Rectal smooth muscle tissue (tissue), 1 donor: ENCODE measurements around the gene MAEA.

Experiments
- H3K27ac ChIP-seq: one replicate; pipeline ENCODE4 v1.7.0; 2013; ENCODE audit warnings: low read depth, low read length, inconsistent platforms
- H3K27me3 ChIP-seq: one replicate; pipeline ENCODE4 v1.7.0; 2013; ENCODE audit warnings: low read length; ENCODE audit not compliant: control insufficient read depth, insufficient read depth
- H3K36me3 ChIP-seq: one replicate; pipeline ENCODE4 v1.7.0; 2013; ENCODE audit warnings: low read length; ENCODE audit not compliant: control insufficient read depth, insufficient read depth
- H3K4me1 ChIP-seq: one replicate; pipeline ENCODE4 v1.7.0; 2013; ENCODE audit warnings: low read length; ENCODE audit not compliant: control insufficient read depth, insufficient read depth
- H3K4me3 ChIP-seq: one replicate; pipeline ENCODE4 v1.7.0; 2013; ENCODE audit warnings: low read length
- H3K9ac ChIP-seq: one replicate; pipeline ENCODE4 v1.7.0; 2013; ENCODE audit warnings: low read length

The MAEA gene

GRCh38 chr4:1274871-1275270, 14.8 kb upstream of the MAEA start:
- H3K36me3 ChIP-seq = no peaks in the 10 kb centered on the region
- no peaks in the 10 kb centered on the region for H3K27me3 ChIP-seq
- no peaks in the 10 kb centered on the region for H3K4me1 ChIP-seq
- no peak overlapping the region for H3K27ac ChIP-seq
- no peak overlapping the region for H3K9ac ChIP-seq
- no peak overlapping the region for H3K4me3 ChIP-seq

DNA sequence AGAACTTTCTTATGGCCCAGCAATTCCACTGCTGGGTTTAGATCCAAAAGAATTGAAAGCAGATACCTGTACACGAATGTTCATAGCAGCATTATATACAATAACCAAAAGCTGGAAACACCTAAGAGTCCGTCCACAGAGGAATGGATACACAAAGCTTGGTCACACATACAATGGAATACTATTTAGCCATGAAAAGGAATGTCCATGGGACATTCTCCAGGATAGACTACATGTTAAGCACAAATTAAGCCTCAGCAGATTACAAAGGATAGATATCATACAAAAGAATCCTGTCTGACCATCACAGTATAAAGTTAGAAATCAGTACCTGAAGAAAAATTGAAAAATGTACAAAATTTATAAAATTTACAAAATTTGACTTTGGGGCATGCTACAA, 12.7 kb upstream of the MAEA start:
- Histone ChIP-seq H3K4me3 (no peak overlapping the region), H3K36me3 (no peaks in the 10 kb centered on the region), H3K27ac (no peak overlapping the region), H3K9ac (no peak overlapping the region), H3K27me3 (no peaks in the 10 kb centered on the region), H3K4me1 (no peaks in the 10 kb centered on the region)

DNA sequence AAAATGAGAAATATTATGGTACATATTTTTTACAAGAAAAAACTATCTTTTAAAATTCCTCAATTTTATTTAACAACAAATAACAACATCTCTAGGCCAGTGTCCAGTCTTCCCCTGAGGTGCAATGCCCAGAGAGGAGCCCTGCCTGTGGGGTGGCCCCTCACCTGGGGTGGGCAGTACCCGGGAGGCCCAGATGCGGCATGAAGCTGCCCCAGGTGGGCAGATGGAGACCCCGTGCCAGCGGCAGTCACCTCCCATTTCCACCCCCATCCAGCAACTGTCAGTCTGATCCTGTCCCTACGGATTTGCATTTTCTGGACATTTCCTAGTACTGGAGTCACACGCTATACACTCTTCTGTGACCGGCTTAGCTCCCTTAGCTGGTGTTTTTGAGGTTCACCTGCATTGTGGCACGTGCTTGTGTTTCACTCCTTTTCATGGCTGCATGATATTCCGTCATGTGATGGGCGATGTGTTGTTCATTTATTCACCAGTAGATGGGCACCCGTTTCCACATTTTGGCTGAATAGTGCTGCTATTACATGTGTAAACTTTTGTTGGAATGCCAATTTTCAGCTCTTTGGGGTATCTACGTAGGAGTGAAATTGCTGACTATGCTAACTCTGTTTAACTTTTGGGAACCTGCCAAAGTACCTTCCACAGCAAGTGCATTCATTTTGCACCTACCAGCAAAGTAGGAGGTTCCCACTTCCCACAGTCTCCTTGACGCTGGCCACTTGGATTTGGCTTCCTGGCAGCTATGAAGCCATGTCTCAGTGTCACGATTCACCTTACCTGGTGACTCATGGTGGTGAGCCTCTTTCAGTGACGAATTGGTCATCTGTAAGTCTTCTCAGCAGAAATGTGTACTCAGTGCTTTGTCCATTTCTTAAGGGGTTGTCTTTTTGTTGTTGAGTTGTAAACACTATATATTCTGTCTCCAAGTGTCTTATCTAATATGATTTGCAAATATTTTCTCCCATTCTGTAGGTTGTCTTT, 11.7 kb upstream of the MAEA start:
- Histone ChIP-seq H3K4me1 (no peaks in the 10 kb centered on the region), H3K36me3 (no peaks in the 10 kb centered on the region), H3K9ac (no peak overlapping the region), H3K27me3 (no peaks in the 10 kb centered on the region), H3K27ac (no peak overlapping the region), H3K4me3 (no peak overlapping the region)

- no peaks in the 10 kb centered on the region for H3K4me1 ChIP-seq
- H3K27me3 ChIP-seq = no peaks in the 10 kb centered on the region
- H3K36me3 ChIP-seq = no peaks in the 10 kb centered on the region
- H3K9ac ChIP-seq = no peak overlapping the region
- H3K4me3 ChIP-seq = no peak overlapping the region
- no peak overlapping the region for H3K27ac ChIP-seq
These were observed 10.4 kb upstream of the MAEA start for GRCh38 chr4:1279253-1279652.

DNA sequence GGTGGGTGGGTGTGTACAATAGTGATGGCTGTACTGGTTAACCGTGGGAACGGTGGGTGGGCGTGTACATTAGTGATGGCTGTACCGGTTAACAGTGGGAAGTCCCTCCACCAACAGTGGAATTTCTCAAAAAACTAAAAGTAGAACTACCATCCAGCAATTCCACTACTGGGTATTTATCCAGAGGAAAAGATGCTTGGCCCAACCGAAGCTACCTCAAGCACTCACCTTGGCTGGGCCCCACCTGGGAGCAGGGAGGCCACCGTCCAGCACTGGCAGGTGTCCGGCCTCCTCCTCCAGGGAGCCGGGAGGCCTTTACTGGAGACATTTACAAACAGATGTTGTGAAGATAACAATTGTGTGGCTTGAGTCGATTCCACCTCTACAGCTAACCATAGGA, 6.0 kb upstream of the MAEA start:
- Histone ChIP-seq H3K36me3 (no peaks in the 10 kb centered on the region), H3K9ac (no peak overlapping the region), H3K4me3 (no peak overlapping the region), H3K27ac (no peak overlapping the region), H3K27me3 (no peaks in the 10 kb centered on the region), H3K4me1 (peaks cover under 1% of the 10 kb centered on the region)

DNA sequence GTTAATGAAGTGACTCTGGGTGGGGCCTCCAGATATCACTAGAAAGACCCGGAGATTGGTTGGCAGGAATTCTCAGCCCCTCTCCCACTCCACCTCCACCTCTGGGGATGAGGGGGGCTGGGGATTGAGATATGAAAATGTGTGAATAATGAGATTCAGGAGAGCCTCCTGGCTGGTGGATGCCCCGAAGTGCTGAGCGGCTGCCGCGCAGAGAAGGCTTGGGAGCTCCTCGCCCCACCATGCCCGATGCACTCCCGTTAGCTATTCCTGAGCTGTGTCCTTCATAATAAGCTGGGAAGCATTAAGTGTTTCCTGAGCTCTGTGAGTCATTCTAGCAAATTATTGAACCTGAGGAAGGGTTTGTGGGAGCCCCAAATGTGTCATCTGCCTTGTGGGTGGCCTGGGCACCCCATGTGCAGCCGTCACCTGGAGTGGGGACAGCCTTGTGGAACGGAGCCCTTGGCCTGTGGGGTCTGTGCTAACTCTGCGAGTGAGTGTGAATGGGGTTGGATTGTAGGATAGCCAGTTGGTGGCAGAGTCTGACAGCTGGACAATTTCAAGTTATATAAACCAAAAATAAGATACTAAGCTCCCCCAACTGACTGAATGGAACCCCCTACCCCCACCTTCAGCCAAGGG, 4.4 kb upstream of the MAEA start:
- no peak overlapping the region for H3K4me3 ChIP-seq
- H3K27ac ChIP-seq = no peak overlapping the region
- no peaks in the 10 kb centered on the region for H3K36me3 ChIP-seq
- H3K27me3 ChIP-seq = no peaks in the 10 kb centered on the region
- H3K4me1 ChIP-seq = peaks cover 6% of the 10 kb centered on the region
- no peak overlapping the region for H3K9ac ChIP-seq

GRCh38 chr4:1285790-1286553, 3.7 kb upstream of the MAEA start:
- no peaks in the 10 kb centered on the region for H3K27me3 ChIP-seq

GRCh38 chr4:1288786-1289185, 905 bp upstream of the MAEA start:
- Histone ChIP-seq H3K4me3 (peak overlapping the region; percentile 84), H3K9ac (no peak overlapping the region), H3K27ac (peak overlapping the region; percentile 56), H3K27me3 (no peaks in the 10 kb centered on the region), H3K36me3 (no peaks in the 10 kb centered on the region), H3K4me1 (peaks cover 14% of the 10 kb centered on the region)

More at GRCh38 chr4:1285790-1286553, 3.7 kb upstream of the MAEA start:
- Histone ChIP-seq H3K4me3 (no peak overlapping the region), H3K9ac (no peak overlapping the region), H3K36me3 (no peaks in the 10 kb centered on the region), H3K4me1 (peaks cover 9% of the 10 kb centered on the region), H3K27ac (no peak overlapping the region)

GRCh38 chr4:1290165-1290977, 680 bp downstream of the MAEA start:
- no peaks in the 10 kb centered on the region for H3K27me3 ChIP-seq

DNA sequence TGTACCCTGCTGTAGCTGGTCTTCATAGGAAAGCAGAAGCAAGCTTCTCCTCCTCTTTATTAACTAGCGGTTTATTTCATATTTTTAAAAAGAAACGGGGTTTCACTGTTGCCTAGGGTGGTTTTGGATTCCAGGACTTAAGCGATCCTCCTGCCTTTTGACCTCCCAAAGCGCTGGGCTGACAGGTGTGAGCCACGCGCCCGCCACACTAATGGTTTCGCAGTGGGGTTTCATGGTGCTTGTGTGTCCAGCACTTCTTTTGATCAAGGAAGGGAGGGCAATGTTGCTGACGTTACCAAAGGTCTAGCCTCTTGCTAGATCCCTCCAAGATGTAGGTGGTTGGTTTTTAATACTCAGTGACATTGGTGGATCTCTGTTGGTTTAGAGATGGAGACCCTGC, 1.4 kb downstream of the MAEA start:
- no peak overlapping the region for H3K9ac ChIP-seq
- peaks cover 18% of the 10 kb centered on the region for H3K4me1 ChIP-seq
- no peaks in the 10 kb centered on the region for H3K27me3 ChIP-seq
- H3K36me3 ChIP-seq = no peaks in the 10 kb centered on the region
- H3K4me3 ChIP-seq = peak overlapping the region; percentile 91
- H3K27ac ChIP-seq = no peak overlapping the region

More at GRCh38 chr4:1290165-1290977, 680 bp downstream of the MAEA start:
- Histone ChIP-seq H3K36me3 (no peaks in the 10 kb centered on the region), H3K27ac (peak overlapping the region; percentile 82), H3K4me1 (peaks cover 18% of the 10 kb centered on the region), H3K4me3 (peak overlapping the region; percentile 91), H3K9ac (peak overlapping the region; percentile 89)

- H3K36me3 ChIP-seq = peaks cover 1% of the 10 kb centered on the region
- no peaks in the 10 kb centered on the region for H3K27me3 ChIP-seq
- H3K27ac ChIP-seq = no peak overlapping the region
- peaks cover 18% of the 10 kb centered on the region for H3K4me1 ChIP-seq
- H3K9ac ChIP-seq = no peak overlapping the region
- H3K4me3 ChIP-seq = no peak overlapping the region
These were observed 2.5 kb downstream of the MAEA start for GRCh38 chr4:1291996-1292702.
